GM18505 (cell line): ENCODE measurements around the gene CA10.

ENCODE experiments used
- ATAC-seq: cut with Tn5 transposase; IDR thresholded peaks from one replicate; pipeline ENCODE4 v1.9.1; 2021; ENCODE audit not compliant: unreplicated experiment
- POLR2A ChIP-seq: IDR thresholded peaks from 4 replicates; pipeline ENCODE4 v1.6.1; 2011; ENCODE audit warnings: borderline replicate concordance; ENCODE audit not compliant: insufficient read depth, insufficient read length; ENCODE audit errors: extremely low read depth

CA10 gene

GRCh38 chr17:51933647-51934046 is 224.9 kb downstream of the CA10 start:
- no peak for TF ChIP-seq POLR2A

GRCh38 chr17:51926448-51926847 is 232.1 kb downstream of the CA10 start:
- ATAC-seq = no peak
- no peak for TF ChIP-seq POLR2A

More at GRCh38 chr17:51933647-51934046, 224.9 kb downstream of the CA10 start:
- ATAC-seq = no peak

DNA sequence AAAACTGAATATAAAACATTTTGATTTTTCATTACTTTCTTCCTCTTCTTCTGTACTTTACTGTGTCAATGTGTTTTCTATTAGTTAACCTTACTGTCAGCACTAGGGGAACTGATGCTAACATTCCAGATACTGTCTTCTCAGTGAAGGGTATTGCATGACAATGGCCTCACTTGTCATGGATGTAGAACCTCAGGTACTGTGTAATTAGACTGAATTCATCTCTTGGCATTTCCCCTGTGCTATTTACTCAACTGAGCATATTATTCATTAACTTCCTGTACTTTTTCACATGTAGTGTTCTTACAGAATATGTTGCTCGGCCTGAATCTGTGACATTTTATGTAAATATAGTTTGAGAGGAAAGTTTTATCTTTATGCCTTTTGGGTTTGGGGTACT is 237.0 kb downstream of the CA10 start:
- TF ChIP-seq POLR2A = no peak
- ATAC-seq = no peak

- ATAC-seq = no peak
- no peak for TF ChIP-seq POLR2A
Measured at GRCh38 chr17:51914577-51914976, 243.9 kb downstream of the CA10 start.

GRCh38 chr17:51913491-51914205 is 244.9 kb downstream of the CA10 start:
- TF ChIP-seq POLR2A = no peak
- no peak for ATAC-seq

DNA sequence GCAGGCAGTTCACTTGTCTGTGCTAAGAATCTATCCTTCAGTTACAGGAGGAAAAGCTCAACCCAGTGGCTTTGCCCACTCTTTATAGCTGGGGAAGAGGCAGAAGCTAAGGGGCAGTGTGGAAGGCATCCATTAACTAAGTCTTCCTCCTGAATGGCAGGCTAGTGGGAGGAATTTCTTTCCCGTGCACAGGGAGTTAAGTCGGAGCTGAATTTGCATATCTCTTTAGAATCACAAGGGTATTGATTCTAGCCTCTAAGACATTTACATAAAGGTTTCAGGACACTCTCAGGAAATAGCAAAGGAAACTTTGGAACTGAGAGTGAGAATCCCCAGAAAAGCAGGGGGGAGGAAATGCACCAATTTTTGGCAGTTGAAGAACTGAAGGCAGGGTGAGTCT is 245.6 kb downstream of the CA10 start:
- ATAC-seq = no peak
- TF ChIP-seq POLR2A = no peak

DNA sequence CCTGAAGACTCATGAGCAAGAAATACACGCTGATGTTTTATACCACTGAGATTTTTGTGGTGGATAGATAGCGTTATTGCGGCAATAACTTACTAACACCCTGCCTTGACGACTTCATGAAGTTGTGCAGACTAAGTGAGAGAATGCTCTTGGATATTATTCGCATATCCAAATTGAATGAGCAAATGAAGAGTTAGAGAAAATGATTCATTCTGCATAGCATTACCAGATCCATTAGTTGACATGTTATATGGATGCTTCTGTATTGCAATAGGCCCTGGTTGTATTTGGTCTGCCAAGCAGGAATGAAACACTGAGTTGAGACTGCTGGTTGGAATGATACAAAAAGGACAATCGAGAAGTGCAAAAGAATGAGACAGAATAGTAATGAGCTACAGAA is 247.3 kb downstream of the CA10 start:
- TF ChIP-seq POLR2A = no peak
- no peak for ATAC-seq

- ATAC-seq = no peak
- no peak for TF ChIP-seq POLR2A
Measured at GRCh38 chr17:51909971-51910370, 248.5 kb downstream of the CA10 start.

- ATAC-seq = no peak
Measured at GRCh38 chr17:51908841-51909537, 249.5 kb downstream of the CA10 start.

DNA sequence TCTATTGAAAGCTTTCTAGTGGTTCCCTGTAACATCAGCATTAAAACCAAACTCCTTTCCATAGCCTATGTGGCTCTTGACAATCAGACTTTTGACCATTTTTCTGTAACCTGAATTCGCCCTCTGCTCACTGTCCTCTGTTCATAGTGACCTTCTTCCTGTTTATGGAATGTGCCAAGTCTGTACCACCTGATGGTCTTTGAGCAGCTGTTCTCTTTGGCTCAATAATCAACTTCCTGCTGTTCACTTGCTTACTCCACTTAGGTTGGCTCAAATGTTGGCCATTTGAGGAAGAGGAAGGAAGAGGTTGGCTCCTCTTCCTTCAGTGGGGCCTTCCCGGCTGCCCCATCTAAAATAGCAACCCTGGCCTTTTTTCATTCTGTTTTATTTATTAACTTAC is 251.5 kb downstream of the CA10 start:
- no peak for ATAC-seq
- no peak for TF ChIP-seq POLR2A

More at GRCh38 chr17:51908841-51909537, 249.5 kb downstream of the CA10 start:
- no peak for TF ChIP-seq POLR2A

DNA sequence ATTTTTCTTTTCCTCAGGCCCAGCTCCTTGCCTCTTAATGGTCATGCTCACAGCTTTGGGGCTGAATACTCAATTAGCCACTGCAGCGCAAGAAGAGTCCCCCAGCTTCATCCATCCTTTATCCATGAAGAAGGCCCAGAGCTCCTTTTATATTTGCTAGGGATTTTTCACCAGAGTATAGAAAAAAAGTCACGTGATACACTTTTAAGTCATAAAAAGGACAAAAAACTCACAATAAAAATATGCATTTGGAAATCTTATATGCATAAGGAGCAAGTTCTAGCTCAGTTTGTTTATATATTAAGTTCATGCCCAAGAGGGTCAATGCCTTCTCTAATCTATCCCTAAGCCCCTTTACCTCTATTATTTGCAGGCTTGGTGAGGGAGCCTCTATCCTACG is 254.1 kb downstream of the CA10 start:
- TF ChIP-seq POLR2A = no peak
- ATAC-seq = no peak

DNA sequence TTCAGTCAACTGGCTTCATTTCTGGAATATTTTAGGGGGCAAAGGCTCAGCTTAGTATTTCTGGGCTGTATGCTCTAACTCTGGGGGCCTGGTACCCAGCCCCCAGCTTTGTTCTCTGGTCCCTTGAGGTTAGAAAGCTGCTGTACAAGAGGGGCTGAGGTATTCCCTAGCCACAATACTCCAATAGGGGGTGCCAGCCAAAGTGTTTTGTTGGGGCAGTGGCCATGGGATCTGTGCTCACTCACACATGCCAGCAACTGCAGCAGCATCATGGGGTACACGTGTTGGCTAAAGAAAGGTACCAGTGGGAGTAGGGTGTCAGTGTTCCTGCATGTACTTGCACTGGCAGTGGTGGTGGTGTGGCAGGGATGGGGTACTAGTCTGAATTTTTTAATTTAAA is 257.3 kb downstream of the CA10 start:
- no peak for ATAC-seq
- TF ChIP-seq POLR2A = no peak

- no peak for TF ChIP-seq POLR2A
- ATAC-seq = no peak
Measured at GRCh38 chr17:51891936-51892335, 266.6 kb downstream of the CA10 start.

GRCh38 chr17:51890710-51891109 is 267.8 kb downstream of the CA10 start:
- no peak for TF ChIP-seq POLR2A

More at GRCh38 chr17:51890710-51891109, 267.8 kb downstream of the CA10 start:
- ATAC-seq = no peak
